ENCODE data around the gene RMC1. TPM values are rescaled to one million over a fixed set of nuclear protein-coding genes. Genes with fewer than 3 reads are reported as not detected.

RMC1 gene
- total and polyA plus RNA-seq, 7 donors, result 11.8 to 38.1 (median 19.8) TPM

GRCh38 chr18:23512641-23513040, 9.3 kb downstream of the RMC1 start:
- H3K4me3 ChIP-seq, result no peak overlapping the region
- no peaks in the 10 kb centered on the region for H3K27me3 ChIP-seq
- peaks cover 0 to 4% (median 0%) of the 10 kb centered on the region in 4 donors for H3K4me1 ChIP-seq
- H3K27ac ChIP-seq, result no peak overlapping the region
- TF ChIP-seq POLR2A (IDR thresholded peaks at IDR 0.05), result no peak
- TF ChIP-seq, protein P1, sequence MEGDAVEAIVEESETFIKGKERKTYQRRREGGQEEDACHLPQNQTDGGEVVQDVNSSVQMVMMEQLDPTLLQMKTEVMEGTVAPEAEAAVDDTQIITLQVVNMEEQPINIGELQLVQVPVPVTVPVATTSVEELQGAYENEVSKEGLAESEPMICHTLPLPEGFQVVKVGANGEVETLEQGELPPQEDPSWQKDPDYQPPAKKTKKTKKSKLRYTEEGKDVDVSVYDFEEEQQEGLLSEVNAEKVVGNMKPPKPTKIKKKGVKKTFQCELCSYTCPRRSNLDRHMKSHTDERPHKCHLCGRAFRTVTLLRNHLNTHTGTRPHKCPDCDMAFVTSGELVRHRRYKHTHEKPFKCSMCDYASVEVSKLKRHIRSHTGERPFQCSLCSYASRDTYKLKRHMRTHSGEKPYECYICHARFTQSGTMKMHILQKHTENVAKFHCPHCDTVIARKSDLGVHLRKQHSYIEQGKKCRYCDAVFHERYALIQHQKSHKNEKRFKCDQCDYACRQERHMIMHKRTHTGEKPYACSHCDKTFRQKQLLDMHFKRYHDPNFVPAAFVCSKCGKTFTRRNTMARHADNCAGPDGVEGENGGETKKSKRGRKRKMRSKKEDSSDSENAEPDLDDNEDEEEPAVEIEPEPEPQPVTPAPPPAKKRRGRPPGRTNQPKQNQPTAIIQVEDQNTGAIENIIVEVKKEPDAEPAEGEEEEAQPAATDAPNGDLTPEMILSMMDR (IDR thresholded peaks at IDR 0.05), result no peak
- no peak for TF ChIP-seq EP300 (IDR thresholded peaks at IDR 0.05)
- TF ChIP-seq POLR2AphosphoS5 (IDR thresholded peaks at IDR 0.05), result no peak
- 86 to 88% methylated on average over 1 of the region's 1 CpG for WGBS, 2 donors
- peaks cover 0 to 50% (median 11%) of the 10 kb centered on the region in 4 donors for H3K36me3 ChIP-seq
- H3K9me3 ChIP-seq, result no peaks in the 10 kb centered on the region
- intact Hi-C loops (cut with DNase I), result no loop called here
- DNase-seq, result no peak

DNA sequence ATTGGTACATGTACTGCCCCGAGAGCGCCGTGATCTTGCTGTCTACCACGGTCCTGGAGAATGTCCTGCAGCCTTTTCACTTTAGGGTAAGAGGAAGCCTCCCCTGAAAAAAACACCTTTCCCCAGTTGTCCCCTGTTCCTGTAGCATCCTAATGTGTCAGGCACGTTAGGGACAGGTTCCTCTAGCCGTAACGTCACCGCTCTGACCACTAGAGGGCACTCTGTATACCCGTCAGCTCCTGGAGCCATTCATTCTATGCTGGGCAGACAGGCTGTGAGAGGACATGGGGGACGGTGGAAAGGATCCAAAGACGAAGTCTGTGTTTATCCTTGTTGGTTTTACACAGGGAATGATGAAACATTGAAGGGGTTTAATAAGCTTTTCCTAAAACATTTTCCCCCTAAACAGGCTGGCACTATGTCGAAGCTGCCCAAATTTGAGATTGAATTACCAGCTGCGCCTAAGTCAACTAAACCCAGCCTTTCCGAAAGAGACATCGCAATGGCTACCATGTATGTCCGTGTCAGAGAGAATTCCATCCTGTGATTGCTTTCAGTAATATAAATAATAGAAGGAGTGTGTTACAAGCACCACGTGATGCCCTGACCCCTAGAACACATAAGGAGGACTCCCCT, 12.7 kb downstream of the RMC1 start:
- TF ChIP-seq POLR2AphosphoS5 (IDR thresholded peaks at IDR 0.05) (no peak), POLR2A (IDR thresholded peaks at IDR 0.05) (no peak), EP300 (IDR thresholded peaks at IDR 0.05) (no peak)
- TF ChIP-seq, protein P1 (IDR thresholded peaks at IDR 0.05), result peak; percentile 50 to 77 (median 75)
- Histone ChIP-seq H3K27me3 (no peaks in the 10 kb centered on the region), H3K27ac (no peak overlapping the region), H3K9me3 (no peaks in the 10 kb centered on the region), H3K4me1 (peaks cover 0 to 4% (median 0%) of the 10 kb centered on the region in 4 donors), H3K4me3 (no peak overlapping the region), H3K36me3 (peaks cover 20 to 53% (median 34%) of the 10 kb centered on the region in 4 donors)
- 47 to 49% methylated on average over 17 of the region's 17 CpGs for WGBS, 2 donors
- intact Hi-C loops (cut with DNase I), result loop anchor here (1.0 kb wide), 1 partner anchor 71 kb away; no protein-coding TSS in a partner anchor
- peak; percentile 82 for DNase-seq

DNA sequence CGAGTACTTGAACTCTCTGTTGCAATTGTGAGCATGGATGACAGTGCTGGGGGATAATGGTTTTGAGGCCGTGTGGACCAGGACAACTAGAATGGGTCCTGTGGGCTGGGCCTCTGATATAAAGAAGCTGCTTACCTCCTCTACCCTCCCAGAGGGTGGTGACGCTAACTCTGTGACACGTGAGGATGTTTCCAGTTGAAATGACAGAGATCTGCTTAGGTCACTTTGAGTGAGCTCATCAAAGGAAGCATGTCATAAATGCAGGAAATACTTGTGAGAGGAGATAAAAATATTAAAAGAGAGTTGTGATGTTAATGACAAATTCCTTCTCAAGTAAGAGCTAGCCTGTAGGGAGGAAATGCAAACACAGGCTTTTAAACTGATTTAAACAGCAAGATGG, 16.4 kb downstream of the RMC1 start:
- H3K27ac ChIP-seq, result no peak overlapping the region
- no peak for DNase-seq
- H3K27me3 ChIP-seq, result no peaks in the 10 kb centered on the region
- peaks cover 0 to 4% (median 0%) of the 10 kb centered on the region in 4 donors for H3K4me1 ChIP-seq
- no peak for TF ChIP-seq EP300 (IDR thresholded peaks at IDR 0.05)
- no peak for TF ChIP-seq POLR2AphosphoS5 (IDR thresholded peaks at IDR 0.05)
- TF ChIP-seq POLR2A (IDR thresholded peaks at IDR 0.05), result no peak
- TF ChIP-seq, protein P1 (IDR thresholded peaks at IDR 0.05), result no peak
- no peak overlapping the region for H3K4me3 ChIP-seq
- 90 to 91% methylated on average over 4 of the region's 4 CpGs for WGBS, 2 donors
- intact Hi-C loops (cut with DNase I), result no loop called here
- no peaks in the 10 kb centered on the region for H3K9me3 ChIP-seq
- H3K36me3 ChIP-seq, result peaks cover 20 to 87% (median 53%) of the 10 kb centered on the region in 4 donors

DNA sequence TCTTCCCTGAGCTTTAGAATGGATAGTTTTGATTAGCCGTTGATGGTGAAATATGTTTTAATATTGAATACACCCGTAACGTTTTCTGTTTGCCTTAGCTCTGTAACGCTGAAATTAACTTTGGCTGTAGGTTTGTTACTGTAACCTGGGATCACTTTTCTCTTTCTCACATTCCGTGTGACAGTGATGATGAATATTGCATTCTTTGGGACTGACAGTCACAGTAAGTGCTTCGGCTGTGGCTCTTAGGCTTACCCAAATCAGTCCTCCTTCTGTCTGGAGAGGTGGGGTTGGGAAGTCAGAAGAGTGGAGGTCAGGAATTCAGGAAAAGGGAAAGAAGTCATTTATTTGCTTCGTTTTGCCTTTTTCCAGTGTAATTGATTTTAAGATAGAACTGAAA, 18.0 kb downstream of the RMC1 start:
- H3K9me3 ChIP-seq, result no peaks in the 10 kb centered on the region
- TF ChIP-seq POLR2AphosphoS5 (IDR thresholded peaks at IDR 0.05), result no peak
- no peak for TF ChIP-seq POLR2A (IDR thresholded peaks at IDR 0.05)
- TF ChIP-seq, protein P1 (IDR thresholded peaks at IDR 0.05), result no peak
- TF ChIP-seq EP300 (IDR thresholded peaks at IDR 0.05), result no peak
- WGBS, 2 donors, result 91 to 93% methylated on average over 7 of the region's 7 CpGs
- intact Hi-C loops (cut with DNase I), result no loop called here
- H3K27me3 ChIP-seq, result no peaks in the 10 kb centered on the region
- H3K4me1 ChIP-seq, result peaks cover 0 to 1% (median 0%) of the 10 kb centered on the region in 4 donors
- H3K4me3 ChIP-seq, result no peak overlapping the region
- no peak for DNase-seq
- H3K36me3 ChIP-seq, result peaks cover 21 to 100% (median 59%) of the 10 kb centered on the region in 4 donors
- no peak overlapping the region for H3K27ac ChIP-seq

Data from sigmoid colon (tissue), 7 donors.